ENCODE results near the gene MTHFD1L.

Gene MTHFD1L

GRCh38 chr6:150840185-150840584, 25.3 kb upstream of the MTHFD1L start:
- H3F3A ChIP-seq (ENCODE audit: control insufficient read depth, insufficient read depth), result no peaks in the 10 kb centered on the region
- H3K4me2 ChIP-seq (ENCODE audit: low read length), result no peak overlapping the region
- peaks cover 41% of the 10 kb centered on the region for H3K36me3 ChIP-seq (ENCODE audit: control insufficient read depth, low read length)

GRCh38 chr6:150841189-150841588, 24.3 kb upstream of the MTHFD1L start:
- H3F3A ChIP-seq (ENCODE audit: control insufficient read depth, insufficient read depth), result no peaks in the 10 kb centered on the region
- H3K4me1 ChIP-seq (ENCODE audit: control insufficient read depth, low read length), result no peaks in the 10 kb centered on the region
- peaks cover 35% of the 10 kb centered on the region for H3K36me3 ChIP-seq (ENCODE audit: control insufficient read depth, low read length)
- TF ChIP-seq CTCF (IDR thresholded peaks at IDR 0.05; ENCODE audit: low read depth, low read length, poor library complexity, severe bottlenecking) (no peak), EZH2phosphoT487 (IDR thresholded peaks at IDR 0.05; ENCODE audit: borderline replicate concordance, low read length) (no peak)
- no peak overlapping the region for H3K4me3 ChIP-seq (ENCODE audit: low read length)
- H3K27ac ChIP-seq (ENCODE audit: low read depth, low read length), result no peak overlapping the region
- H3K9me2 ChIP-seq (replicated peaks; ENCODE audit: control insufficient read depth, low read length), result no peaks in the 10 kb centered on the region
- H3K79me2 ChIP-seq (ENCODE audit: control insufficient read depth, low read length), result no peaks in the 10 kb centered on the region
- no peaks in the 10 kb centered on the region for H3K27me3 ChIP-seq (ENCODE audit: control insufficient read depth, low read length)
- H3K4me2 ChIP-seq (ENCODE audit: low read length), result no peak overlapping the region
- no peaks in the 10 kb centered on the region for H3K9me3 ChIP-seq (ENCODE audit: control insufficient read depth, insufficient read depth, low read length)
- H4K20me1 ChIP-seq (ENCODE audit: control insufficient read depth, insufficient read depth, low read depth, low read length), result no peaks in the 10 kb centered on the region

More at GRCh38 chr6:150840185-150840584, 25.3 kb upstream of the MTHFD1L start:
- Histone ChIP-seq H3K27ac (ENCODE audit: low read depth, low read length) (no peak overlapping the region), H3K27me3 (ENCODE audit: control insufficient read depth, low read length) (no peaks in the 10 kb centered on the region), H3K9me3 (ENCODE audit: control insufficient read depth, insufficient read depth, low read length) (no peaks in the 10 kb centered on the region), H3K9me2 (replicated peaks; ENCODE audit: control insufficient read depth, low read length) (no peaks in the 10 kb centered on the region), H3K4me3 (ENCODE audit: low read length) (no peak overlapping the region), H3K4me1 (ENCODE audit: control insufficient read depth, low read length) (no peaks in the 10 kb centered on the region), H4K20me1 (ENCODE audit: control insufficient read depth, insufficient read depth, low read depth, low read length) (no peaks in the 10 kb centered on the region), H3K79me2 (ENCODE audit: control insufficient read depth, low read length) (0 out of 2 replicates have a peak, but pooled peaks cover 3% of the 10 kb centered on the region)
- no peak for TF ChIP-seq EZH2phosphoT487 (IDR thresholded peaks at IDR 0.05; ENCODE audit: borderline replicate concordance, low read length)
- no peak for TF ChIP-seq CTCF (IDR thresholded peaks at IDR 0.05; ENCODE audit: low read depth, low read length, poor library complexity, severe bottlenecking)

GRCh38 chr6:150841697-150842096, 23.8 kb upstream of the MTHFD1L start:
- Histone ChIP-seq H3K36me3 (ENCODE audit: control insufficient read depth, low read length) (peaks cover 35% of the 10 kb centered on the region), H3K9me3 (ENCODE audit: control insufficient read depth, insufficient read depth, low read length) (no peaks in the 10 kb centered on the region), H4K20me1 (ENCODE audit: control insufficient read depth, insufficient read depth, low read depth, low read length) (no peaks in the 10 kb centered on the region), H3K27ac (ENCODE audit: low read depth, low read length) (no peak overlapping the region), H3K4me1 (ENCODE audit: control insufficient read depth, low read length) (no peaks in the 10 kb centered on the region), H3K4me2 (ENCODE audit: low read length) (no peak overlapping the region), H3K4me3 (ENCODE audit: low read length) (no peak overlapping the region), H3K79me2 (ENCODE audit: control insufficient read depth, low read length) (no peaks in the 10 kb centered on the region), H3K27me3 (ENCODE audit: control insufficient read depth, low read length) (no peaks in the 10 kb centered on the region), H3F3A (ENCODE audit: control insufficient read depth, insufficient read depth) (no peaks in the 10 kb centered on the region), H3K9me2 (replicated peaks; ENCODE audit: control insufficient read depth, low read length) (no peaks in the 10 kb centered on the region)
- no peak for TF ChIP-seq CTCF (IDR thresholded peaks at IDR 0.05; ENCODE audit: low read depth, low read length, poor library complexity, severe bottlenecking)
- no peak for TF ChIP-seq EZH2phosphoT487 (IDR thresholded peaks at IDR 0.05; ENCODE audit: borderline replicate concordance, low read length)

All from DOHH2 (cell line).